GM19023 (cell line): Measurements from ENCODE around the gene TOGARAM2.

Experiments used
- ATAC-seq: cut with Tn5 transposase; IDR thresholded peaks from one replicate; pipeline ENCODE4 v1.9.1; 2021; ENCODE audit warnings: mild to moderate bottlenecking, moderate library complexity; ENCODE audit not compliant: unreplicated experiment

Gene TOGARAM2

GRCh38 chr2:28981016-28981441 lies at the start of gene TOGARAM2:
Gene TOGARAM2 (plus strand): TSS chr2:28981298. CDS start chr2:28994835, 13,537 bp downstream.
- ATAC-seq: no peak

- no peak for ATAC-seq
Measured at GRCh38 chr2:28934769-28935168, 46.3 kb upstream of the TOGARAM2 start.

GRCh38 chr2:28941008-28941407 lies 40.1 kb upstream of the TOGARAM2 start:
- ATAC-seq: no peak

GRCh38 chr2:28944535-28945248 lies 36.4 kb upstream of the TOGARAM2 start:
- no peak for ATAC-seq

- no peak for ATAC-seq
Measured at GRCh38 chr2:28948160-28948559, 32.9 kb upstream of the TOGARAM2 start.

- ATAC-seq: no peak
Measured at GRCh38 chr2:28949190-28949589, 31.9 kb upstream of the TOGARAM2 start.

- ATAC-seq: no peak
Measured at GRCh38 chr2:28949617-28950305, 31.3 kb upstream of the TOGARAM2 start.

GRCh38 chr2:28950941-28951630 lies 30.0 kb upstream of the TOGARAM2 start:
- no peak for ATAC-seq

GRCh38 chr2:28951910-28952835 lies 28.9 kb upstream of the TOGARAM2 start:
- no peak for ATAC-seq

GRCh38 chr2:28952836-28953211 lies 28.3 kb upstream of the TOGARAM2 start:
- ATAC-seq: no peak

- ATAC-seq: no peak
Measured at GRCh38 chr2:28955467-28955866, 25.6 kb upstream of the TOGARAM2 start.

- ATAC-seq: no peak
Measured at GRCh38 chr2:28956415-28956826, 24.7 kb upstream of the TOGARAM2 start.

GRCh38 chr2:28956890-28957289 lies 24.2 kb upstream of the TOGARAM2 start:
- no peak for ATAC-seq

- no peak for ATAC-seq
Measured at GRCh38 chr2:28958689-28959088, 22.4 kb upstream of the TOGARAM2 start.

- ATAC-seq: no peak
Measured at GRCh38 chr2:28960401-28960800, 20.7 kb upstream of the TOGARAM2 start.

GRCh38 chr2:28962505-28962904 lies 18.6 kb upstream of the TOGARAM2 start:
- ATAC-seq: no peak

- no peak for ATAC-seq
Measured at GRCh38 chr2:28970464-28971160, 10.5 kb upstream of the TOGARAM2 start.

GRCh38 chr2:28972778-28973335 lies 8.2 kb upstream of the TOGARAM2 start:
- no peak for ATAC-seq

- ATAC-seq: no peak
Measured at GRCh38 chr2:28974252-28974651, 6.8 kb upstream of the TOGARAM2 start.

- no peak for ATAC-seq
Measured at GRCh38 chr2:28975671-28976070, 5.4 kb upstream of the TOGARAM2 start.
